Measurements from ENCODE around the gene NHERF2. TPM values are rescaled to one million over a fixed set of nuclear protein-coding genes. Genes with fewer than 3 reads are reported as not detected.
A peak's percentile ranks its signal among the peaks of the same experiment; 100 is the strongest.

The NHERF2 gene
- total RNA-seq, 1 donor from 2014 or later: 343 TPM

- ATAC-seq (no peak), DNase-seq (no peak)
- Histone ChIP-seq H3K4me3 (no peak overlapping the region), H3K9me3 (no peaks in the 10 kb centered on the region), H3K36me3 (peaks cover 7% of the 10 kb centered on the region), H3K27me3 (ENCODE audit: low read depth) (peaks cover 24% of the 10 kb centered on the region), H3K4me1 (peaks cover 72% of the 10 kb centered on the region), H3K27ac (peak overlapping the region; percentile 85)
- intact Hi-C loops (cut with DNase I): loop anchor here (10.0 kb wide), 1 partner anchor 120 kb away; the partner anchor contains the start of gene RAB26
- no peak for TF ChIP-seq CTCF (IDR thresholded peaks at IDR 0.05)
These were observed 1.5 kb upstream of the NHERF2 start for GRCh38 chr16:2025251-2025650.

- Histone ChIP-seq H3K27me3 (ENCODE audit: low read depth) (peaks cover 16% of the 10 kb centered on the region), H3K4me3 (peak overlapping the region; percentile 84), H3K9me3 (no peaks in the 10 kb centered on the region), H3K36me3 (peaks cover 14% of the 10 kb centered on the region), H3K27ac (peak overlapping the region; percentile 78), H3K4me1 (peaks cover 74% of the 10 kb centered on the region)
- ATAC-seq: no peak
- no peak for DNase-seq
- intact Hi-C loops (cut with DNase I): loop anchor here (10.0 kb wide), 1 partner anchor 119 kb away; the partner anchor contains the start of gene RAB26
- TF ChIP-seq CTCF (IDR thresholded peaks at IDR 0.05): no peak
These were observed 733 bp upstream of the NHERF2 start for GRCh38 chr16:2025878-2026460.

- Histone ChIP-seq H3K4me1 (peaks cover 80% of the 10 kb centered on the region), H3K36me3 (peaks cover 16% of the 10 kb centered on the region), H3K4me3 (peak overlapping the region; percentile 84), H3K27ac (peak overlapping the region; percentile 92), H3K9me3 (no peaks in the 10 kb centered on the region), H3K27me3 (ENCODE audit: low read depth) (peaks cover 7% of the 10 kb centered on the region)
- intact Hi-C loops (cut with DNase I): loop anchor here (10.0 kb wide), 1 partner anchor 117 kb away; the partner anchor contains the start of gene RAB26
- ATAC-seq (no peak), DNase-seq (no peak)
- TF ChIP-seq CTCF (IDR thresholded peaks at IDR 0.05): no peak
These were observed 615 bp downstream of the NHERF2 start for GRCh38 chr16:2027024-2028010.

- Histone ChIP-seq H3K27me3 (ENCODE audit: low read depth) (peaks cover 7% of the 10 kb centered on the region), H3K4me1 (peaks cover 82% of the 10 kb centered on the region), H3K36me3 (peaks cover 16% of the 10 kb centered on the region), H3K27ac (peak overlapping the region; percentile 92), H3K4me3 (peak overlapping the region; percentile 84), H3K9me3 (no peaks in the 10 kb centered on the region)
- DNase-seq: no peak
- no peak for ATAC-seq
- TF ChIP-seq CTCF (IDR thresholded peaks at IDR 0.05): no peak
- intact Hi-C loops (cut with DNase I): loop anchor here (10.0 kb wide), 1 partner anchor 117 kb away; the partner anchor contains the start of gene RAB26
These were observed 1.4 kb downstream of the NHERF2 start for GRCh38 chr16:2028146-2028545.

- no peak for ATAC-seq
- intact Hi-C loops (cut with DNase I): loop anchor here (10.0 kb wide), 1 partner anchor 116 kb away; the partner anchor contains the start of gene RAB26
- Histone ChIP-seq H3K36me3 (peaks cover 16% of the 10 kb centered on the region), H3K27me3 (ENCODE audit: low read depth) (peaks cover 7% of the 10 kb centered on the region), H3K27ac (peak overlapping the region; percentile 92), H3K4me3 (peak overlapping the region; percentile 84), H3K9me3 (no peaks in the 10 kb centered on the region), H3K4me1 (peaks cover 83% of the 10 kb centered on the region)
- DNase-seq: no peak
- no peak for TF ChIP-seq CTCF (IDR thresholded peaks at IDR 0.05)
These were observed 2.0 kb downstream of the NHERF2 start for GRCh38 chr16:2028620-2029220.

Data from lower lobe of right lung (tissue), 2 donors.